Measurements from ENCODE around the gene SMAD5.

The SMAD5 gene

DNA sequence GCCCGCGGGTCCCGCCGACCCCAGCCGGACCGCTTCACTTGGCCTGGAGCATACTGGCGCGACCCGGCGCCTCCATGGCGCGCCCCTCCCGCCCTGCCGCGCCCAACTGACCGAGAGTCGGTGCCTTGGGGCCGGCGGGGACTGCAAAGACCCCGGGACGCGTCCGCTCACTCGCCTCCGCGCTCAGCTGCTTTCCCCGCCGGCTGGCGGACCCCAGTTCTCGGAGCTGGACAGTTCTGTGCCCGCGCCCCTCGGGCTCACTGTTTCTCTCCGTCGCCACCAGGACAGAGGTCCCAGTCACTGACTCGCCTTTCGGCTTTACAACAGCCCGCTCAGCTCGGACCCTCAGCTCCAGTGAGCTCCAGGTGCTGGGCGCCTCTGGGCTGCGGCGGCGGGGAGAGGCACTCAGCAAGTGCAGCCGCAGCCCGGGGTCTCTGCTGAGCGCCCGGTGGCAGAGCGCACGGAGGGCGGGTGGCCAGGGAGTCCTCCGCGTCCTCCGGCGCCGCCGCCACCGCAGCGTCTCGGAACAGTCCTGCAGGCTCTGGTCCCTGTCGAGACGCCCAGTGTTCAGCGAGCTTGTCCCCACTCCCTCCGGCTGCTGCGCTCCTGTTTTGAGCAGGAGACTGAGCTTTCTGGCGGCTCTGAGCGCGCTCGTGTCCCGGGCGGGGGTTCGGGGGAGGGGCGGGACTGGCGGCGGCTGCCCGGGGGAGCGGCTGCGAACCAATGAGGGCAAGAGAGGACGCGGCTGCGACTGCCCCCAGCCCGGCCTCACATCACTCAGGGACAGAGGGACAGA, 60.1 kb downstream of the SMAD5 start, which contains the start of gene SMIM32:
Gene SMIM32, minus strand, starts transcription at position 637 of the 796 bp plus-strand sequence. CDS start 638 bp downstream, outside the sequence.
- H3K9ac ChIP-seq (ENCODE audit: insufficient read length) = no peak within 1 kb of the TSS
- no peak within 1 kb of the TSS for H3K27ac ChIP-seq
- TF ChIP-seq POLR2AphosphoS5 (IDR thresholded peaks at IDR 0.05; ENCODE audit: borderline replicate concordance, low read depth, low read length) = no peak
- no peak for TF ChIP-seq EZH2 (IDR thresholded peaks at IDR 0.05)
- TF ChIP-seq FOXP2 (optimal IDR thresholded peaks at IDR 0.05; ENCODE audit: control extremely low read depth, extremely low read length, insufficient read depth) = no peak
- DNase-seq (ENCODE audit: low read depth, low spot score) = no peak
- no peaks in the 10 kb centered on the region for H3K9me3 ChIP-seq (ENCODE audit: low read depth, low read length)
- H3K4me3 ChIP-seq = no peak within 1 kb of the TSS
- H3K36me3 ChIP-seq (ENCODE audit: insufficient read depth, low read length) = no peaks in the 10 kb centered on the region; the same call in 1 of the 2 replicates

DNA sequence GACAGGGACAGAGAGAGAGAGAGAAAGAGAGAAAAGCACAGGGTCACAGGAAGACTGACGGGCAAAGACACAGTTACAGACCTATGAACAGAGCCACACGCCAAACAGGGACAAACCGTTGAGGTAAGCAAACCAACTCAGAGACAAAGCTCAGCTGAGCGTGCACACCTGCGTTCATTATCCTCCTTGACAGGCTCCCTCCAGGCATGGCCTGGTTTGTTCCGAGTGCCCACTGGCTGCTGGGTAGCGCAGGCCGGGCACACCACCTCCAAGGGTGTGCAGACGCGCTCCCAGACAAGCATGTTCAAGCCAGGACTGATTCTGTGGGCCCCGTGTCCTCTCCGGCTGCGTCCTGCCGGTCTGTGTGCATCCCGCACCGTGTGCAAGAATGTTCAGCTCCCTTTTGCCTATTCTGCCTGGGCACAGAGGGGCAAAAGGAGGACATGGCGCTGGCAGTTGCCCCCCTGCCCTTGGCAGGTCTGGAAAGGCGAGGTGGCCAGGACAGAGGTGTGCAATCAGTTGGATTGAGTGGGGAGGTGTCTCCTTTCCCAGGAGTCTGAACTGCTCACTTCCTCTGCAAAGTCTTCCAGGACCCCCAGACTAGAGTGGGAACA, 60.8 kb downstream of the SMAD5 start:
- no peak for TF ChIP-seq POLR2AphosphoS5 (IDR thresholded peaks at IDR 0.05; ENCODE audit: borderline replicate concordance, low read depth, low read length)
- no peak for TF ChIP-seq EZH2 (IDR thresholded peaks at IDR 0.05)
- no peak for TF ChIP-seq FOXP2 (optimal IDR thresholded peaks at IDR 0.05; ENCODE audit: control extremely low read depth, extremely low read length, insufficient read depth)
- H3K4me3 ChIP-seq = no peak overlapping the region

DNA sequence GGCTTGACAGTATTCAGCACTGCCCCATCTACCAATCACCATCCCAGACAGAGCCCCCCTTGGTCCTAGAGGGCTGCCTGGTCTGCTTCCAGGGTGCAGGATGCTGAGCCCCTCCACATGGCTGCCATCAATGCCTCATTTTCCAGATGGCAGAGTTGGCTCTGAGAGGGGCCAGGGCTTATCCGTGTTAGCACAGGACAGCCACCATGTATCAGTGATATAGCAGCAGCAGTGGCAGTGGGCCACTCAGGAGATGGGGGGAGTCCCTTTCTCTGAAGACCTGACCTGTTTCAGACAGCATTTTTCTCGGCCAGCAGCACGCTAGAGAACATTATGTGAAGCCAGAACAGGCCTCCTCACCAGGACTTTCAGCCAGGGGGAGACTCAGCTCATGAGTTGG, 61.9 kb downstream of the SMAD5 start:
- Histone ChIP-seq H3K9me3 (ENCODE audit: low read depth, low read length) (no peaks in the 10 kb centered on the region), H3K9ac (ENCODE audit: insufficient read length) (no peak overlapping the region), H3K4me3 (no peak overlapping the region), H3K36me3 (ENCODE audit: insufficient read depth, low read length) (no peaks in the 10 kb centered on the region), H3K27ac (no peak overlapping the region)
- TF ChIP-seq FOXP2 (optimal IDR thresholded peaks at IDR 0.05; ENCODE audit: control extremely low read depth, extremely low read length, insufficient read depth) (no peak), EZH2 (IDR thresholded peaks at IDR 0.05) (no peak), POLR2AphosphoS5 (IDR thresholded peaks at IDR 0.05; ENCODE audit: borderline replicate concordance, low read depth, low read length) (no peak)
- no peak for DNase-seq (ENCODE audit: low read depth, low spot score)

More for the DNA sequence above, 60.8 kb downstream of the SMAD5 start:
- Histone ChIP-seq H3K27ac (no peak overlapping the region), H3K9ac (ENCODE audit: insufficient read length) (no peak overlapping the region), H3K9me3 (ENCODE audit: low read depth, low read length) (no peaks in the 10 kb centered on the region), H3K36me3 (ENCODE audit: insufficient read depth, low read length) (no peaks in the 10 kb centered on the region; the same call in 1 of the 2 replicates)
- DNase-seq (ENCODE audit: low read depth, low spot score) = no peak

DNA sequence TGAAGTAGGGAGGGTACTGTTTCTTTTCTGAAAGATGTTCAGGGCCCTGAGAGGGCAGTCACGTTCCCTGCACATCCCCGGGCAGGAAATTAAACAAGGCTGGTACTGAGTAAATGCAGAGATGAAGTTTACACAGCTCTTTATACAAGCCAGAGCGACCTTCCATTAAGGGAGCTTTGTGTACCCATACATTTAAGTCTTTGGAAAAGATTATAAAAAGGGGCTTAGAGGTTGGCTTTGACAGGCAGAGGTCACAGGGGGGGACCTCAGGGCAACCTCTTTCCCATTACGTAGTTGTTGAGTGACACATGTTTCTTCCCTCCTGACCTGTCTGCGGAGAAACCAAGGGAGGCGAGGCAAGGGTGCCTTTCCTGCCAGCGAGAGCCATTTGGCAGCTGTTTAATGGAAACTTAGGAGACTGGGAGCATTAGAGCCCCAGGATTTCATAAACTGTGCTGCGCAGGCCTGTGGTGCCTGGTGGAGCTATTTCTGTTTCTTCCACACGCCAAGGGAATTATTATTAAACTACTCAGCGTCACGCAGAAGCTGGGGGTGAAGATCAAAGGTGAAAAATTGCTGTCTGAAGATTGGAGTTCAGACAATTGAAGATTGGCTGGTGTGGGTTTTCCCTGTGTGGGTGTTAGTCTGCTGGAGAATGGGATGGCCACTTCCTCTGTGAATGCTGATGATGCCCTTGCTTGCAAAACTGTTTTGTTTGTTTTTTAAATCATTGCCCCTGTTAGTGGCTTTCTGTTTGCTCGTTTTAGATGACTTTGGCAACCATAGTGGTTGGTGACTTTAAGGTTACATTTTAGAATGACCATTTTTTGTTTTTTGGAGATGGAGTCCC, 63.6 kb downstream of the SMAD5 start:
- H3K4me3 ChIP-seq = no peak overlapping the region
- DNase-seq (ENCODE audit: low read depth, low spot score) = no peak

DNA sequence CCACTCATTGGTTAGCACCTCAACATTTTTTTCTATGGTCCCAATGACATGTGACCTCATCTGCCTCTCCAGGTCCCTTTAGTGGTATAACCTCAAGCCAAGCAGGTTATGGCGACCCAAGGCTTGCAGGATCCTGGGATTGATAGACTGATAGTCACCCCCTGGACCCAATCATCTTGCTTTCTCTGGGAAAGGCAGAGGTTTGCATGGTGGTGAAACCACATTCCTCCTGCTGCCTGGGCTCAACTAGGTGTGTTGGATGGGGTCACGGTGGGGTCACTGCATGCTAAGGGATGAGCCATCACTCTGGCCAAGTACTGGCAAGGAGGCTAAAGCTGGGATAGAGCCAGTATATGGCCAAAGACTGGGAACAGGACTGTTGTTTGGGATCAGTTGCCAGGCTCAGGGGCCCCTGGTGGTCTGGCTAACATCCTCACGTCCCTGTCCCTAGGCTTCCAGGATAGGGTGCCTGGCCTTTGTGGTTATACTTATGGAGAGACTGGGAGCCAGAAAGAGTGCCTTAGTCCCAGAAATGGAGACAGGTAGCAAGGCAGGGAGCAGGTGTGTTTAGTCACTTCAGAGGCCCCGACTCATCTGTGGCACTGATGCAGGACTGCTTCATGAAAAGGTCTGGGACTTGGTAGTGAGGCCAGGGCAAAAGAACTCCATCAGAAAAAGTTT, 65.0 kb downstream of the SMAD5 start:
- no peak for TF ChIP-seq FOXP2 (optimal IDR thresholded peaks at IDR 0.05; ENCODE audit: control extremely low read depth, extremely low read length, insufficient read depth)
- TF ChIP-seq EZH2 (IDR thresholded peaks at IDR 0.05) = no peak
- TF ChIP-seq POLR2AphosphoS5 (IDR thresholded peaks at IDR 0.05; ENCODE audit: borderline replicate concordance, low read depth, low read length) = no peak
- no peak overlapping the region for H3K9ac ChIP-seq (ENCODE audit: insufficient read length)
- H3K4me3 ChIP-seq = no peak overlapping the region
- H3K27ac ChIP-seq = no peak overlapping the region
- DNase-seq (ENCODE audit: low read depth, low spot score) = no peak
- H3K9me3 ChIP-seq (ENCODE audit: low read depth, low read length) = no peaks in the 10 kb centered on the region
- no peaks in the 10 kb centered on the region for H3K36me3 ChIP-seq (ENCODE audit: insufficient read depth, low read length)

More for the DNA sequence above, 63.6 kb downstream of the SMAD5 start:
- Histone ChIP-seq H3K9ac (ENCODE audit: insufficient read length) (no peak overlapping the region), H3K27ac (no peak overlapping the region), H3K9me3 (ENCODE audit: low read depth, low read length) (no peaks in the 10 kb centered on the region), H3K36me3 (ENCODE audit: insufficient read depth, low read length) (no peaks in the 10 kb centered on the region)
- TF ChIP-seq POLR2AphosphoS5 (IDR thresholded peaks at IDR 0.05; ENCODE audit: borderline replicate concordance, low read depth, low read length) = no peak
- TF ChIP-seq FOXP2 (optimal IDR thresholded peaks at IDR 0.05; ENCODE audit: control extremely low read depth, extremely low read length, insufficient read depth) = no peak
- TF ChIP-seq EZH2 (IDR thresholded peaks at IDR 0.05) = no peak

DNA sequence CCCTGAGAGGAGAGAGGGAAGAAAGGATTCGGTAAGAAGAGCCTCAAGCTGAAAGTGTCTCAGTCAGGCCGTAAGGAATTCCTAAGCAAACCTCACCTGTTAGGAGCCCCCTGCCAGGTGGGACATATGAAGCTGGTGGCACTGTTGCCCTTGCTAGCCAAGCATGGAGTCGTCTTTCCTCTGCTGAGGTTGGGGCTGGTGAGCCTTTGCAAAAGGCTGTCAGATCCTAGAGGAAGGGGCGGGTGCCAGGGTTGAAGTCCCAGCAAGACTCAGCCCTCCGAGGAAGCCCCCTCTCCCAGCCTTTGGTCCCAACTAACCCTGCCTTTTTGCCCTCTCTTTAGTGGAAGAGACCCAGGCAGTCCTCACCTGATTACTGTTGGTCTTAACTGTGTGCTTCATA, 65.8 kb downstream of the SMAD5 start:
- Histone ChIP-seq H3K9ac (ENCODE audit: insufficient read length) (no peak overlapping the region), H3K4me3 (no peak overlapping the region), H3K27ac (no peak overlapping the region), H3K36me3 (ENCODE audit: insufficient read depth, low read length) (no peaks in the 10 kb centered on the region), H3K9me3 (ENCODE audit: low read depth, low read length) (no peaks in the 10 kb centered on the region)
- TF ChIP-seq POLR2AphosphoS5 (IDR thresholded peaks at IDR 0.05; ENCODE audit: borderline replicate concordance, low read depth, low read length) (no peak), FOXP2 (optimal IDR thresholded peaks at IDR 0.05; ENCODE audit: control extremely low read depth, extremely low read length, insufficient read depth) (no peak), EZH2 (IDR thresholded peaks at IDR 0.05) (no peak)
- no peak for DNase-seq (ENCODE audit: low read depth, low spot score)

DNA sequence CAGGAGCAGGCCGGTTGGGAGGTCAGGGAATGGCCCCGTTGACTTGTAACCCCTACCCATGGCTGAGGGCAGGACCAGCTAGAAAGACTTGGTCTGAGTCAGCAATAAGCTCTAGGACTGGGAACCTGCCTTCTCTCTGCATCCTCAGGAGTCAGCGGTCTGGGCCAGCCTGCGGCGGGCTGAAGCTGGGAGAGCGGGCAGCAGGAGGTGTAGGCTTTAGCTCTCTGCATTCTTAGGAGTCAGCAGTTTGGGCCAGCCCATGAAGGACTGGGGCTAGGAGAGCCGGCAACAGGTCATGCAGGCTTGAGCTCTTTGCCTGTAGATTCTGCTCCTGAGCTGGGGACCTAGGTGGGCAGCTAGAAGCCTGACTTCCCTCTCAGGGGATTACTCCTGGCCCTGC, 66.8 kb downstream of the SMAD5 start:
- no peak overlapping the region for H3K27ac ChIP-seq
- TF ChIP-seq POLR2AphosphoS5 (IDR thresholded peaks at IDR 0.05; ENCODE audit: borderline replicate concordance, low read depth, low read length) (no peak), FOXP2 (optimal IDR thresholded peaks at IDR 0.05; ENCODE audit: control extremely low read depth, extremely low read length, insufficient read depth) (no peak), EZH2 (IDR thresholded peaks at IDR 0.05) (no peak)
- H3K36me3 ChIP-seq (ENCODE audit: insufficient read depth, low read length) = no peaks in the 10 kb centered on the region

More for the DNA sequence above, 66.8 kb downstream of the SMAD5 start:
- DNase-seq (ENCODE audit: low read depth, low spot score) = no peak
- Histone ChIP-seq H3K9ac (ENCODE audit: insufficient read length) (no peak overlapping the region), H3K4me3 (no peak overlapping the region), H3K9me3 (ENCODE audit: low read depth, low read length) (no peaks in the 10 kb centered on the region)
